NB4 (cell line): ENCODE measurements around the gene SV2B.

Experiments
- DNase-seq: peaks from one replicate; pipeline ENCODE4 v3.0.0; 2010; ENCODE audit warnings: low read depth
- H3K4me3 ChIP-seq: one replicate; pipeline ENCODE4 v1.5.1; 2011; ENCODE audit warnings: mild to moderate bottlenecking, low read depth, low read length, moderate library complexity
- CTCF ChIP-seq: IDR thresholded peaks from one replicate; pipeline ENCODE4 v1.5.1; 2012; ENCODE audit warnings: low read depth, low read length
- MYC ChIP-seq: IDR thresholded peaks from 2 replicates; pipeline ENCODE4 v1.6.1; 2011; ENCODE audit warnings: low read depth, low read length
- POLR2A ChIP-seq: IDR thresholded peaks from 2 replicates; pipeline ENCODE4 v1.6.1; 2011; ENCODE audit warnings: mild to moderate bottlenecking; ENCODE audit not compliant: insufficient read length; ENCODE audit errors: extremely low read depth
- TF ChIP-seq, protein P1 (sequence below): IDR thresholded peaks from 2 replicates; pipeline ENCODE4 v1.6.1; 2011; ENCODE audit warnings: low read depth, low read length

The SV2B gene

DNA sequence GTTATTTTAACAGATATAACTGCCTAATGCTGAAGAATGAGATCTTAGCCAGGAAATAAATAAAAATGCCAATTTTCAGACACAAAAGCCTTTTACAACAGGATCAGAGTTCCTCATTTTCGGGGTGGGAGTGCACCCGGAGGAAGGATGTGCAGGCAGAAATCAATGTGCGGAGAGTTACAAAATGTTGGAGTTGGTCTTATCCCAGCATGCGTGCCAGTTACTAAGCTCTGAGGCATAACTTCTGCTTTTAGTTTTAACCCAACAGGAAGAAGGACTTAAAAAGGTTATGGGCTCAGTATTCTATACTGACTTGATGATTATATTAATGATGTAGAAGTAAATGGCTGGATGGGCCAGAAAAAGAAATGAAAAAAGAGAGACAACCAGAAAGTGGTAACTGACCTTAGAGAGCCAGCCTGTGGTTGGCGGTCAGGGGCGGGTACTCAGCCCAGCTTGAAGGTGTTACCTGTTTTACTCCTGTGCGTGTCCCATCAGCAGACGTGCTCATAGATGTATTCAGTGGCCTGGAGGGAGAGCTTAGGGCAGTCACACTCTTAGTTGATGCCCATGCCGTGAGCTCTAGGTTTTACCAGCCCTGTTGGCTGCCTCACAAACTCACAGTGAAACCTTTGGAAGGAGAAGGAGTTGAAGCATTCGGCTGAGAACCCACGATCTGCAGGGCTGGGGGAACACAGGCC, 164.7 kb downstream of the SV2B start:
- peak overlapping the region; percentile 18 for H3K4me3 ChIP-seq
- TF ChIP-seq POLR2A: no peak
- TF ChIP-seq, protein P1, sequence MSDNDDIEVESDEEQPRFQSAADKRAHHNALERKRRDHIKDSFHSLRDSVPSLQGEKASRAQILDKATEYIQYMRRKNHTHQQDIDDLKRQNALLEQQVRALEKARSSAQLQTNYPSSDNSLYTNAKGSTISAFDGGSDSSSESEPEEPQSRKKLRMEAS: peak; percentile 80
- no peak for TF ChIP-seq CTCF
- TF ChIP-seq MYC: peak; percentile 67
- DNase-seq: peak; percentile 97

DNA sequence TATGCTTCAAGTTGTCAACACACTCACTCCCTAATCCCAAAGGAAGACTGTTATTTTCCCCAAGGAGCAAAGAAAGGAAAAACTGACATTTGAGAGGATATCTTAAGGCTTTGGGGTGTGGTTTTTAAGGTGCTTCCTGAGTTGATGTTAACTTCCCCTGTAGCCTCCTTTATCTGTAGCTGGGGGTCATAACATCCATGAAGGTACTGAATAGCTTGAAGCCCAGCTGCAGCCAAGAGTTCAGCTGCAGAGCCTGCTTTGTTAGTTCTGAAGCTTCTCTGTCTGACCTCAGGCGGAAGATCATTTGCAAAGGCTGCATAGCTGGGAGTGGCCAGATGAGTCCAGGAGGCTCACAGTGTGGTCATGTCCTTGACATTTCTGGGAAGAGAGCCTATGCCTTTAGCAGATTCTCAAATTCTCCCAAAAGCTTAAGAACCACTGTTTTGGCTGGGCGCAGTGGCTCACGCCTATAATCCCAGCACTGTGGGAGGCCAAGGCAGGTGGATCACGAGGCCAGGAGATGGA, 165.4 kb downstream of the SV2B start:
- no peak overlapping the region for H3K4me3 ChIP-seq
- peak; percentile 73 for DNase-seq
- no peak for TF ChIP-seq CTCF
- no peak for TF ChIP-seq POLR2A
- TF ChIP-seq MYC: no peak
- TF ChIP-seq, protein P1: no peak

DNA sequence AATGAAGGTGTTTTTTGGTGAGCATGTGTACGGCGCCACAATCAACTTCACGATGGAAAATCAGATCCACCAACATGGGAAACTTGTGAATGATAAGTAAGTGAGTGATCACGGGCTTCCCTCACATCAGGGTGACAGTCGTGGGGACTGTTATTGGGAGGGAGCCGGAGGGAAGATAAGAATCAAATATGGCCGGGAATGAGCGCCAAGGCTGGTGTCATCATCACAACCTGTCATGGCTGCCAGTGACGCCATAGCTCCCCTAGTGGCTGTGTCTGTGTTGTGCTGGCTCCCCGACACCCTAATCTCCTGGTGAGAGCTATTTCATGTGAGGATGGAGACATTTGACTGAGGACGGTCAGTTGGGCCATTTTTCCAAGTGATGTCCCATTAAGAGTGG, 168.5 kb downstream of the SV2B start:
- no peak for TF ChIP-seq POLR2A
- peak; percentile 48 for TF ChIP-seq CTCF
- peak; percentile 46 for DNase-seq
- no peak overlapping the region for H3K4me3 ChIP-seq

DNA sequence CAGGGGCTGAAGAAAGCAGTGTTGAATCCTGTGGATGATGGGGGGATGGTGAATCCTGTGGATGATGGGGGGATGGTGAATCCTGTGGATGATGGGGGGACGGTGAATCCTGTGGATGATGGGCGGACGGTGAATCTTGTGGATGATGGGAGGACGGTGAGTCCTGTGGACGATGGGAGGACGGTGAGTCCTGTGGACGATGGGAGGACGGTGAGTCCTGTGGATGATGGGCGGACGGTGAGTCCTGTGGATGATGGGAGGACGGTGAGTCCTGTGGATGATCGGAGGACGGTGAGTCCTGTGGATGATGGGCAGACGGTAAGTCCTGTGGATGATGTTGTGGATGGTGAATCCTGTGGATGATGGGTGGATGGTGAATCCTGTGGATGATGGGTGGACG, 170.7 kb downstream of the SV2B start:
- TF ChIP-seq, protein P1: no peak
- TF ChIP-seq MYC (no peak), CTCF (no peak), POLR2A (no peak)
- H3K4me3 ChIP-seq: no peak overlapping the region
- no peak for DNase-seq

- peak; percentile 81 for DNase-seq
- no peak overlapping the region for H3K4me3 ChIP-seq
- TF ChIP-seq CTCF (peak; percentile 81), POLR2A (no peak), MYC (no peak; the same call in 1 of the 2 replicates)
- TF ChIP-seq, protein P1: no peak
Measured at GRCh38 chr15:91271565-91272153, 171.6 kb downstream of the SV2B start.
